ENCODE results near the gene HEBP2. TPM values are rescaled to one million over a fixed set of nuclear protein-coding genes. Genes with fewer than 3 reads are reported as not detected.

The HEBP2 gene
- total RNA-seq, 1 donor from 2014 or later: 64.8 TPM

DNA sequence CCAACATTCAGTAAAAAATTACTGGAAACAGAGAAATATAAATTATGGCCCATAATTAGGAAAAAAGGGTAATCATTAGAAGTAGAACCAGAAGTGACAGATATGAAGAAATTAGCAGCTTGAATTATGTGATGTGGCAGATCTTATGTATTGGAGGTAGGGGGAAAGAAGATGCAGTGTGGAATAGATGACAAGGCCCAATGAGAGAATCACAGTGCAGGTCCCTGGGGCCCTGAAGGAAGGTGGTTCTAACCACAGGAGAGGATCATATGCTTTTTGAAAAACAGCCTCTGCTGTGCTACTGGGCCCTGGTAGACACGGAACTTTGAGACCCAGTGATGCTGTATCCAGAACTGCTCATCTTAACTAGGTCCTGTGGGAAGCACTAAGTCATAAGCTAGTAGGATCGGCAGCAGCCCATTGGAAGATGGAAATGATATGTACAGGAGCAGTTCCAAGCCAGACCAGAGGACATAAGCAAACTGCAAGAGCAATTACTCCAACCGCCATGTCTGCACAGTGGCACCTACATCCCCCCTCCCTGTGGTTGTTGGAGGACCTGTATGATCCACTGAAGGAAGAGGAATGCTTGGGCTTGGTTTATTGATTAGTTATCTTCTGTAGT is 14.2 kb downstream of the HEBP2 start:
- Histone ChIP-seq H3K36me3 (ENCODE audit: control insufficient read depth, insufficient read depth, low read length) (peaks cover 3% of the 10 kb centered on the region), H3K27me3 (ENCODE audit: control insufficient read depth, insufficient read depth, low read length) (no peaks in the 10 kb centered on the region), H3K4me3 (ENCODE audit: low read depth, low read length) (no peak overlapping the region)
- DNase-seq (ENCODE audit: low read depth) (no peak), FAIRE-seq (no peak)
- TF ChIP-seq CTCF (IDR thresholded peaks at IDR 0.05; ENCODE audit: insufficient read depth, low read length, severe bottlenecking): no peak

DNA sequence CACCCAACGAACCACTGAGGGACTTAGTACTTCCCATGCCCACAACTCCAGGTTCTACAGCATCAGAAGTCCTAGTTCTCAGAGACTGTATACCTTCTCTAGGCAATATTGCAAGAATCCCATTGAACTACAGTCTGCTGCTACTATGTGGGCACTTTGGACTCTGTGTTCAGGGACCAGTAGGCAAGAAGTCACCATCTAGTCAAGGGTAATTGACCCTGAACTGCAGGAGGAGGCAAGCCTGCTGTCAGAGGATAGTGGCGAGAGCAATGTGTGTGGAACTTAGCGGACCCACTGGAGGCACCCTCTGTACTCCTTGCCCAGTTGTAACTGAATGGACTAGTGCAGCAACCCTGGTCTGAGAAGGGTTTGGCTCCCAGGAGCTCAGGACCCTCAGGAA is 15.7 kb downstream of the HEBP2 start:
- Histone ChIP-seq H3K36me3 (ENCODE audit: control insufficient read depth, insufficient read depth, low read length) (peaks cover 8% of the 10 kb centered on the region), H3K27me3 (ENCODE audit: control insufficient read depth, insufficient read depth, low read length) (no peaks in the 10 kb centered on the region), H3K4me3 (ENCODE audit: low read depth, low read length) (no peak overlapping the region)
- no peak for TF ChIP-seq CTCF (IDR thresholded peaks at IDR 0.05; ENCODE audit: insufficient read depth, low read length, severe bottlenecking)
- FAIRE-seq: no peak
- DNase-seq (ENCODE audit: low read depth): no peak

- Histone ChIP-seq H3K4me3 (ENCODE audit: low read depth, low read length) (no peak overlapping the region), H3K27me3 (ENCODE audit: control insufficient read depth, insufficient read depth, low read length) (no peaks in the 10 kb centered on the region), H3K36me3 (ENCODE audit: control insufficient read depth, insufficient read depth, low read length) (peaks cover 8% of the 10 kb centered on the region)
- DNase-seq (ENCODE audit: low read depth) (no peak), FAIRE-seq (no peak)
- no peak for TF ChIP-seq CTCF (IDR thresholded peaks at IDR 0.05; ENCODE audit: insufficient read depth, low read length, severe bottlenecking)
These were observed 16.3 kb downstream of the HEBP2 start for GRCh38 chr6:138420356-138420755.

DNA sequence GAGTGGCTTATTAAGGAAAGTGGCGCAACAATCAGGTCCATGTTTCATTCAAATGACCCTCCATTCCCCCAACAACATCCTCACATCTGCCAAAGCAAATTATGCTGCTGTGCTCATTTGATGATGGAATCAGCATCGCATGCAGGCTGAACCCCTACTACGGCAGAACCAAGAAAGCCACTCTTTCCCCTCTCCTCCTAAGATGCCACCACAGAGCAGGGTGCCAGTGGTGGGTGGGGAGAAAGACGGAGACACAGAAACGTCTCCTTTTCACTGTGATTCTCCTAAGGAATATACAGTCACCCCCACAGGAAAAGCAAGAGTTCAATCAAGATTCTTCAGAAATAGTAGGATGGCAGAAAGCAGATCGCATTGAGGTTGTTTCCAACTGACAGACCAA is 17.1 kb downstream of the HEBP2 start:
- H3K36me3 ChIP-seq (ENCODE audit: control insufficient read depth, insufficient read depth, low read length): peaks cover 9% of the 10 kb centered on the region
- DNase-seq (ENCODE audit: low read depth) (no peak), FAIRE-seq (no peak)
- no peak for TF ChIP-seq CTCF (IDR thresholded peaks at IDR 0.05; ENCODE audit: insufficient read depth, low read length, severe bottlenecking)
- no peaks in the 10 kb centered on the region for H3K27me3 ChIP-seq (ENCODE audit: control insufficient read depth, insufficient read depth, low read length)
- H3K4me3 ChIP-seq (ENCODE audit: low read depth, low read length): no peak overlapping the region

GRCh38 chr6:138421608-138422007 is 17.6 kb downstream of the HEBP2 start:
- FAIRE-seq (no peak), DNase-seq (ENCODE audit: low read depth) (no peak)
- Histone ChIP-seq H3K27me3 (ENCODE audit: control insufficient read depth, insufficient read depth, low read length) (no peaks in the 10 kb centered on the region), H3K36me3 (ENCODE audit: control insufficient read depth, insufficient read depth, low read length) (peaks cover 9% of the 10 kb centered on the region), H3K4me3 (ENCODE audit: low read depth, low read length) (no peak overlapping the region)
- no peak for TF ChIP-seq CTCF (IDR thresholded peaks at IDR 0.05; ENCODE audit: insufficient read depth, low read length, severe bottlenecking)

DNA sequence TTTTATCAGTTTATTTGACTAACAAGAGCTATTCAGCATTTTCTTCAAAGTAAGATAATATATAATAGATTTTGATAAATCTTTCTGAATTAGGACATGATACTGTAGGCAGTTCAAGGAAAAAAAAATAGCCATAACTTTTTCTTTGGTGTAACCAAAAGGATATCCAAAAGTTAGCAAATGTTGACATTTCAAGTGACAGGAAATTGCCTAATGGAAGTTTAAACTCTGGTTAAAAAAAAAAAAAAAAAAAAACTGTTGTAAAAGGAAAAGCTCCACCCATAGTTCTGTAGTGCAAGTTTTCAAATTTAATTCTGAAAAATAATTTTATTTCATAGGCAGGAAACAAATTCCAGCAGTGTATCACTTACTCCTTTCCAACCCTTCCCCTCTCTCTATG is 18.8 kb downstream of the HEBP2 start:
- TF ChIP-seq CTCF (IDR thresholded peaks at IDR 0.05; ENCODE audit: insufficient read depth, low read length, severe bottlenecking): no peak
- FAIRE-seq (no peak), DNase-seq (ENCODE audit: low read depth) (no peak)
- H3K36me3 ChIP-seq (ENCODE audit: control insufficient read depth, insufficient read depth, low read length): peaks cover 10% of the 10 kb centered on the region
- H3K4me3 ChIP-seq (ENCODE audit: low read depth, low read length): no peak overlapping the region
- H3K27me3 ChIP-seq (ENCODE audit: control insufficient read depth, insufficient read depth, low read length): no peaks in the 10 kb centered on the region

Measured in bronchial epithelial cell (primary cell).